HG03378 (cell line): ENCODE data around the gene SRSF3.
A peak's percentile ranks its signal among the peaks of the same experiment; 100 is the strongest.
"Not testable (repeated sequence)": the region's sequence is repeated elsewhere in the genome, so short reads cannot be mapped to it uniquely, and the experiment has no call there.

Source experiments
- ATAC-seq: cut with Tn5 transposase; IDR thresholded peaks from one replicate; pipeline ENCODE4 v1.9.1; 2021; ENCODE audit warnings: mild to moderate bottlenecking, moderate library complexity; ENCODE audit not compliant: unreplicated experiment

The SRSF3 gene

GRCh38 chr6:36574679-36575078 lies 19.5 kb upstream of the SRSF3 start:
- ATAC-seq = no peak

- ATAC-seq = no peak
Measured at GRCh38 chr6:36576578-36576977, 17.6 kb upstream of the SRSF3 start.

DNA sequence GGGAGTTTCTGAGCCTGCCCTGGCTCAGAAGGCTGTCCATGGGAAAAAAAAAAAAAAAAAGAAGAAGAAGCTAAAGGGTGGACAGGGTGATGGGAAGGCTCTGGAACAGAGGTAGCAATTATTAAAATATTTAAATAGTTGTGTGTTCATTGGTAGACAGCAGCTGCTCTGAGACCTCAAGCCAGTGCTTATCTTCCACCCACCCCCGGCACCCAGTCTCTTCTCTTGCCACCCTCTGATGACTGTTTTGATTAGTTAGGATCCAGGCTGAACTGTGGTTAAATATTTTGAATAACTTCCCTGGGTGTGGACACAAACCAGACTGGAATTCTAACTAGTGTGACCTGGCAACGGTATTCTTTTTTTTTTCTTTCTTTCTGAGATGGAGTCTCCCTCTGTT lies 16.9 kb upstream of the SRSF3 start:
- ATAC-seq = no peak

GRCh38 chr6:36578030-36578429 lies 16.1 kb upstream of the SRSF3 start:
- no peak for ATAC-seq

DNA sequence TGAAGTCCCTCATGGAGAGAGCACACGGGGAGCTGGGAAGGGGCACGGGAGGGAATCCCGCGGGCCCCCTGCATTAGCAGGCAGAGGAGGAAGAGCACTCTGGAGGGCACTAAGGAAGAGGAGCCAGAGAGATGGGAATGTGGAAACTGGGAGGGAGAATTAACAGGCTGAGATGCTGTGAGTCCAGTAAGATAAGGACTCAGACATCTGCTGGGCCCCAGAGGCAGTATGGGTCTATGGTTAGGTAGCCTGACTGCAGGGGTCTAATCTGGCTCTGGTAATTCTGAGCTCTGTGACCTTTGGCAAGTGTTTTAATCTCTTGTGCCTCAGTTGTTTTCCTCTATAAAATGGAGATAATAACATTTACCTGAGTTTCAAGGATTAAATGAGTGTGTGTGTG lies 15.7 kb upstream of the SRSF3 start:
- ATAC-seq = no peak

GRCh38 chr6:36580184-36580526 lies 14.0 kb upstream of the SRSF3 start:
- no peak for ATAC-seq

DNA sequence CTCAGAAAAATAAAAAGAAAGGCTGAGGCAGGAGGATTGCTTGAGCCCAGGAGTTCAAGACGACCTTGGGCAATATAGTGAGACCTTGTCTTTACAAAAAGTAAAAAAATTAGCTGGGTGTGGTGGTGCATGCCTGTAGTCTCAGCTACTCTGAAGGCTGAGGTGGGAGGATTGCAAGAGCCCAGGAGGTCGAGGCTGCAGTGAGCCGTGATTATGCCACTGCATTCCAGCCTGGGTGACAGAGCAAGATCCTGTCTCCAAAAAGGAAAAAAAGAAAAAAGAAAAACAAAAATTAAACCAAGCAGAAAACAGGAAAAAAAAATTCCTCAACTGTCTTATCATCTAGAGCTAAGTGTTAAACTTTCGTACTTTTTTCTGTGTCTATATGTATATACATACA lies 12.4 kb upstream of the SRSF3 start:
- ATAC-seq = no peak

DNA sequence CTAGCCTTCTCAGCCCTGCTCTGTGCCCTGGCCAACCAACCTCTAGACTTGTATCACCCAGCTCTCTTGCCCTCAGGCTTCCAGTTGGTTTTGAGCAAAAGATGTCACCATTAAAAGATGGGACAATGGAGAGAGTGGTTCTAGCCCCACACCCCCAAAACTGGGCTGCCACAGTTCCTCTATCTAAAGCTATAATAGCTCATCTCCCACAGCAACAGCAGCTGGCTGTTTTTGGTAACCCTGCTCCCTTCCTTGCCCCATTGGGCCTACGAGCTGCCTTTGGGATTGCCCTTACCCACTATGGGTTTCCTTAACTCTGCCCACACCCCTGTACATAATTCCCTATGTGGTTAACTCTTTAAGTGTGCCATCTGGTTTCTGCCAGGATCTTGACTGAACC lies 7.6 kb upstream of the SRSF3 start:
- ATAC-seq = no peak

DNA sequence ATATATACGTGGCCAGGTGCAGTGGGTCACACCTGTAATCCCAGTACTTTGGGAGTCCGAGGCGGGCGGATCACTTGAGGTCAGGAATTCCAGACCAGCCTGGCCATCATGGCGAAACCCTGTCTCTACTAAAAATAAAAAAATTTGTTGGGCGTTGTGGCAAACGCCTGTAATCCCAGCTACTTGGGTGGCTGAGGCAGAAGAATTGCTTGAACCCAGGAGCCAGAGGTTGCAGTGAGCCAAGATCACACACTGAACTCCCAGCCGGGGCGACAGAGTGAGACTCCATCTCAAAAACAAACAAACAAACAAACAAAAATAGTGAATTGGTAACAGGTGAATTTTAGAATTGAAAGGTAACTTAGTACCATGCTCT lies 5.1 kb upstream of the SRSF3 start:
- not testable (repeated sequence) for ATAC-seq

GRCh38 chr6:36590237-36590636 lies 3.9 kb upstream of the SRSF3 start:
- no peak for ATAC-seq

- ATAC-seq = no peak
Measured at GRCh38 chr6:36592221-36592655, 1.9 kb upstream of the SRSF3 start.

GRCh38 chr6:36593569-36594028 lies 563 bp upstream of the SRSF3 start:
- peak; percentile 17 for ATAC-seq

DNA sequence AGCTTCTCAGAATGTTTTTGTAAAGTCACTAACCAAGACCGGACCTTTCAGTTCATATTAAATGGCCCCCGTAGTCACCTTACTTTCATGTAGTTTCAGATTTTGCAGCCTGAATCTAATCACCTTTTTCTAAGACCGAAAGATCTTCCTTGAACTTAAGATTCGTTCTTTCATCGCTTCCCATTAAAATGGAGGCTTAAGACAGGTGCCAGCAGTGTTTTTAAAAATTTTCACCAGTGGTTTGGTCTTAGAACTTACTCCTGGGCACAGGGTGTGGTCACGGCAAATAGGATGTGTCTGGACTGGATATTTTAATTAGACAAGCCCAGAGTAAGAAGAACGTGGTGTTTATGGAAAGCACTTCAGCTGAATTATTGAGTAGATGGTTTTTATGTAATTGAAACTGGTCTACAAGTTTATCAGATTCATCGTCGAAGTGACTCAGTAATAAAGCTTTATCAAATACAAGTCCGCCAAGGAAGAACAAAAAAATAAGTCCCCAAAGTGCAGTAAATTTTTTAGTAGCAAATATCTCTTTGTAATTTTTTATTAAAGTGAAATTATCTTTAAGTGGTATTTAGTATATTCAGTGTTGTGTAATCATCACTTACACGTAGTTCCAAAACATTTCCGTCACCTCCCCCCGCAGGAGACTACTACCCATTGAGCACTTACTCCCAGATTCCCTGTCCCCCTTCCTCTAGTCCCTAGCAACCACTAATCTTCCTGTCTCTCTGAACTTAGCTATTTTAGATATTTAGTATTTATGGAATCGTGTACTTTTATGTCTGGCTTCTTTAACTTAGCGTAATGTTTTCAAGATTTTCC lies 868 bp downstream of the SRSF3 start:
- ATAC-seq = no peak

- no peak for ATAC-seq
Measured at GRCh38 chr6:36596356-36596755, 2.2 kb downstream of the SRSF3 start.

GRCh38 chr6:36597775-36598174 lies 3.6 kb downstream of the SRSF3 start:
- no peak for ATAC-seq

GRCh38 chr6:36598326-36598725 lies 4.2 kb downstream of the SRSF3 start:
- ATAC-seq = no peak

GRCh38 chr6:36598739-36599318 lies 4.7 kb downstream of the SRSF3 start:
- ATAC-seq = no peak

DNA sequence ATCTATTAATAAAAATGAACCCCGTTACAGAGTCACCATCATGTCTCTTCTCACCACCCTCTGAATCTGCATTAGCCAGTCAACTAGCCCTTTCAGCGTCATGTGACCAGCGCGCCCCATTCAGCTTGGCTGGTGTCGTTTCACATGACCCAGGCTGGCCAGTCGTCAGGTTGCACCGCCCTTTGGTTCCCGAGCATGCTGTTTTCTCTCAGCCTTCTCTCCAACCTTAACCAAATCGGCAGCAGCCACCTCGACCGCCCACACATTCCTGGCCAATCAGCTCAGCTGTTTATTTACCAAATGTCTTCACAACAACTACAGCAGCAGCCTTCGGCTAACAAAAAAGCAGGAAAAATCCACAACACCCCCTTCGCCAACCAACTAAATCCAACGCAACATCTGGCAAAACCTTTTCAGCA lies 5.6 kb downstream of the SRSF3 start:
- no peak for ATAC-seq

- no peak for ATAC-seq
Measured at GRCh38 chr6:36600564-36601146, 6.5 kb downstream of the SRSF3 start.

- not testable (repeated sequence) for ATAC-seq
Measured at GRCh38 chr6:36601818-36602217, 7.7 kb downstream of the SRSF3 start.

- ATAC-seq = no peak
Measured at GRCh38 chr6:36603222-36604089, 9.3 kb downstream of the SRSF3 start.
